HFFc6 (cell line): ENCODE results near the gene LDLRAD3. TPM values are rescaled to one million over a fixed set of nuclear protein-coding genes. Genes with fewer than 3 reads are reported as not detected.

Experiments used
- DNase-seq: peaks from one replicate; pipeline ENCODE4 v3.0.0-alpha.2; 2018
- H3K27ac Mint-ChIP-seq: 2 replicates; pipeline ENCODE4 v1.8.0; 2020; ENCODE audit warnings: mild to moderate bottlenecking, mixed read lengths
- H3K27me3 Mint-ChIP-seq: 2 replicates; pipeline ENCODE4 v1.8.0; 2021; ENCODE audit warnings: mild to moderate bottlenecking, moderate library complexity, mixed read lengths; ENCODE audit not compliant: insufficient read depth
- H3K36me3 Mint-ChIP-seq: 2 replicates; pipeline ENCODE4 v1.8.0; 2021; ENCODE audit warnings: low read depth, mixed read lengths
- H3K4me1 Mint-ChIP-seq: 2 replicates; pipeline ENCODE4 v1.8.0; 2020; ENCODE audit warnings: low read depth, mixed read lengths
- H3K4me3 Mint-ChIP-seq: 2 replicates; pipeline ENCODE4 v1.8.0; 2020; ENCODE audit warnings: mild to moderate bottlenecking, moderate library complexity, mixed read lengths
- H3K9me3 Mint-ChIP-seq: 2 replicates; pipeline ENCODE4 v1.8.0; 2020; ENCODE audit warnings: mild to moderate bottlenecking, mixed read lengths
- CTCF ChIP-seq: fragments of 200-600 bp; sonication (generic); IDR thresholded peaks from 2 replicates; pipeline ENCODE4 v1.5.0; 2021; ENCODE audit warnings: antibody characterized with exemption, mild to moderate bottlenecking
- total RNA-seq, 6 experiments: library from RNA; stranded (reverse); fragmentation: NEBNext Ultra II Directional; extraction: Animal tissue kit (Norgen Biotek cat#: 25700); gene quantifications; 2 replicates in 1 of 6; 3 replicates in 5 of 6; pipeline ENCODE4 v1.2.3, GENCODE V29; 2021

LDLRAD3 gene
- total RNA-seq, 6 experiments from 2014 or later: 5.2 to 6.5 (median 5.6) TPM

GRCh38 chr11:36248436-36248835 lies 304.6 kb downstream of the LDLRAD3 start:
- H3K4me1 Mint-ChIP-seq: peaks cover 20% of the 10 kb centered on the region
- DNase-seq: no peak
- H3K27me3 Mint-ChIP-seq: peaks cover 37% of the 10 kb centered on the region
- 0 out of 2 replicates have a peak, but pooled peaks cover 6% of the 10 kb centered on the region for H3K36me3 Mint-ChIP-seq
- H3K9me3 Mint-ChIP-seq: peaks cover 7% of the 10 kb centered on the region; the same call in 1 of the 2 replicates
- H3K27ac Mint-ChIP-seq: no peak overlapping the region; the same call in 1 of the 2 replicates
- no peak overlapping the region for H3K4me3 Mint-ChIP-seq
- no peak for TF ChIP-seq CTCF

GRCh38 chr11:36249246-36249645 lies 305.4 kb downstream of the LDLRAD3 start:
- no peak for TF ChIP-seq CTCF
- H3K27me3 Mint-ChIP-seq: peaks cover 34% of the 10 kb centered on the region
- H3K4me1 Mint-ChIP-seq: peaks cover 20% of the 10 kb centered on the region
- peak overlapping the region; percentile 15; the same call in 1 of the 2 replicates for H3K4me3 Mint-ChIP-seq
- no peak overlapping the region for H3K27ac Mint-ChIP-seq
- 0 out of 2 replicates have a peak, but pooled peaks cover 6% of the 10 kb centered on the region for H3K36me3 Mint-ChIP-seq
- H3K9me3 Mint-ChIP-seq: peaks cover 7% of the 10 kb centered on the region; the same call in 1 of the 2 replicates
- DNase-seq: peak; percentile 87

DNA sequence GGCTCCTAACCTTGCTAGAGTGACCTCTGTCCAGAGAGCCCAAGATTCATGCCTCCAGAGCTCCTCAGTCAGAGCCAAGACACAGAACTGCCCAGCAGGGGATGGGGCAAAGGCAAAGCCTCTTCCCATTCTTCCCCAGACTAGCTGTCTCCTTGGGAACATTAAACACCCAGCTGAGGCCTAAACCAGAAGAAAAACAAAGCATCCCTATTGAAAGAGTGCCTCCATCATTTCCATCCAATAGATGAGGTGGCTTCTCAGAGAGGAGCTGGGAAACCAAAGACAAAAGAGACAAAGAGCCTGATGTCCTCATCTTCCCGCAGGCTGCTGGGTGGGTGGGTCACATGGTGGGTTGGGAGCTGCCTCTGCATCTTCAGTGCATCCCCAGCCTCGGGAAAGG lies 308.0 kb downstream of the LDLRAD3 start:
- DNase-seq: no peak
- H3K27me3 Mint-ChIP-seq: peaks cover 27% of the 10 kb centered on the region
- H3K4me3 Mint-ChIP-seq: no peak overlapping the region
- no peak overlapping the region for H3K27ac Mint-ChIP-seq
- H3K4me1 Mint-ChIP-seq: peaks cover 29% of the 10 kb centered on the region
- H3K36me3 Mint-ChIP-seq: peaks cover 6% of the 10 kb centered on the region; the same call in 1 of the 2 replicates
- TF ChIP-seq CTCF: no peak
- peaks cover 7% of the 10 kb centered on the region; the same call in 1 of the 2 replicates for H3K9me3 Mint-ChIP-seq

- Mint-ChIP-seq H3K9me3 (peaks cover 7% of the 10 kb centered on the region; the same call in 1 of the 2 replicates), H3K27me3 (peaks cover 23% of the 10 kb centered on the region), H3K36me3 (peaks cover 6% of the 10 kb centered on the region; the same call in 1 of the 2 replicates), H3K4me1 (peaks cover 40% of the 10 kb centered on the region), H3K4me3 (no peak overlapping the region), H3K27ac (no peak overlapping the region)
- no peak for TF ChIP-seq CTCF
- no peak for DNase-seq
These were observed 309.4 kb downstream of the LDLRAD3 start for GRCh38 chr11:36253238-36253637.

- Mint-ChIP-seq H3K9me3 (peaks cover 7% of the 10 kb centered on the region; the same call in 1 of the 2 replicates), H3K27me3 (peaks cover 18% of the 10 kb centered on the region), H3K4me1 (peaks cover 28% of the 10 kb centered on the region), H3K27ac (no peak overlapping the region), H3K36me3 (peaks cover 6% of the 10 kb centered on the region; the same call in 1 of the 2 replicates), H3K4me3 (no peak overlapping the region)
- TF ChIP-seq CTCF: no peak
- DNase-seq: peak; percentile 10
These were observed 310.9 kb downstream of the LDLRAD3 start for GRCh38 chr11:36254713-36255112.
